ENCODE results near the gene KLHL35.

KLHL35 gene

DNA sequence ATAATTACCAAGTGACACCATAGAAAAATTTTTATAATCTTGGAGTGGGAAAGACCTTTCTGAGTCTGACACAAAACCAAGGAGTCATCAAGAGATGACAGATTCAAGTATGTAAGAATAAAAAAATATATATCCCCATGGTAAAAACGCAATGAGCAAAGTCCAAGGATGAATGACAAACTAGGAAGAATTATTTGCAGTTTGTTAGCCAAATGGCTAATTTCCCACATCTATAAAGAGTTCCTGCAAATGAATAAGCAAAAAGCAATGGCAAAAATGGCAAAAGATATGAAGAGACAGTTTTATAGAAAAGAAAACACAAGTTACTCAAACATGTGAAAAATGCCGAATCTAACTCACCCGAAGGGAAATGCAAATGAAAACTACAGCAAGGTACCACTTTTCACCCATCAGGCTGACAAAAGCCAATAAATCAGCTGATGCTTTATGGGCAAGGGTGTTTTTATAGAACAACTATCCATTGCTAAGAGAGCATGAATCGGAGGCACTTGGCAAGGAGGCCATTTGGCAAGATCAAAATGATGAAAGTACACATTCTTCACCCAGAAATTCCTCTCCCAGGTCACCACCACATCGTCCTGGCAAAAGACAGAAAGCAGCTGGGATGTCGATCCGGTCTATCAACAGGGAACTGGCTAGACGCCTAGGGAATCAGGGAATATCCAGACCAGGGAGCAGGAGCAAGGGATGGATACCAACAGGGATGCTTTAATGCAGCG is 21.1 kb upstream of the KLHL35 start:
- DNase-seq, result no peak
- Mint-ChIP-seq H3K9me3 (no peaks in the 10 kb centered on the region), H3K27ac (no peak overlapping the region), H3K4me1 (no peaks in the 10 kb centered on the region), H3K4me3 (no peak overlapping the region), H3K27me3 (no peaks in the 10 kb centered on the region)
- ATAC-seq, result no peak

DNA sequence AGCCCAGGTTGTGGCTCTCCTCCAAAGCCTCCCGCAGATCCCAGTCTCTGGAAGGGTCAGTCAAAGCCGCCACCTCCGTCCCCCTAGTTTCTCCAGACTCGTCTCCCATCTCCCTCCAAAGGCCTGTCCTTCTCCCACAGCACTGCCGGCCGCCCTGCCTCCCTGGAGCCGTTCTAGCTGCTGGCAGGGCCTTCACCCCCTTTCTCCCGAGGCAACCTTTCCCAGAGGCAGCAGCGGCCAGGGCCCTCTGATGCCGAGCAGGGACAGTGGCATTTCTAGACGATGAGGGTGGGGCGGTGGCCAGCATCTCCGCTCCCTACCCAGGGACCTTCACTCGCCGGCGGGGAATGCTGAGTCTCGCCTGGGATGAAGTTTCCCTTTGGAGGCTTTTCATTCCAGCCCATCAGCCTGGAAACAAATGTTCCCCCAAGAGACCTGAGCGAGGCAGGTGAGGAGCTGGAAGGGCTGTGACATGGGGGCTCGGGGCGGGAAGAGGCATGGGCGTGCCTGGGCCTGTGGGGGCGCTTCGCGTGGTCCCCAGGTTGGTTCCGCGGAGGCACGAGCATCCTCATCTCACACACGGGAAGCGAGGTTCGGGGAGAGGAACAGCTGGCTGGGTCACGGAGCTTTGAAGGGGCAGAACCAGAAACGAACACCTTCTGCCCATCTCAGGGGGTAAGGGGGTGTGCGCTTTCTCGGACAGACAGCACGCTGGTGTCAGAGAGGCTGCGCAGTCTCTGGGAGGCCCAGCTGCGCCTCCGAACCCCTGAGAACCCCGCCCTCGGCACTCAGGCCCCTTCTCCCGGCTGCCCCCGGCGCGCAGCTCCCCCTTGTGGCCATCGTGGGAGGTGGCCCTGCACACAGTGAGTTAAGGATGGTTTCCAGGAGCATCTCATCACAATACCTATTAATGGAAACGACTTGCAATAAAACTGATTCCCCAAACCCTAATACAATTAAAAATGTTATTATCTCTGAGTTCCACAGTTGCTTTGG is 18.1 kb upstream of the KLHL35 start:
- H3K4me3 Mint-ChIP-seq, result no peak overlapping the region
- DNase-seq (peak; percentile 33 to 34), ATAC-seq (no peak)
- H3K27me3 Mint-ChIP-seq, result no peaks in the 10 kb centered on the region
- no peaks in the 10 kb centered on the region for H3K4me1 Mint-ChIP-seq
- H3K9me3 Mint-ChIP-seq, result no peaks in the 10 kb centered on the region
- H3K27ac Mint-ChIP-seq, result no peak overlapping the region

GRCh38 chr11:75450236-75450635 is 17.2 kb upstream of the KLHL35 start:
- H3K4me3 Mint-ChIP-seq, result no peak overlapping the region
- DNase-seq, result no peak
- peaks cover 3% of the 10 kb centered on the region for H3K4me1 Mint-ChIP-seq
- no peak for ATAC-seq
- no peaks in the 10 kb centered on the region for H3K9me3 Mint-ChIP-seq
- no peaks in the 10 kb centered on the region for H3K27me3 Mint-ChIP-seq
- H3K27ac Mint-ChIP-seq, result no peak overlapping the region

DNA sequence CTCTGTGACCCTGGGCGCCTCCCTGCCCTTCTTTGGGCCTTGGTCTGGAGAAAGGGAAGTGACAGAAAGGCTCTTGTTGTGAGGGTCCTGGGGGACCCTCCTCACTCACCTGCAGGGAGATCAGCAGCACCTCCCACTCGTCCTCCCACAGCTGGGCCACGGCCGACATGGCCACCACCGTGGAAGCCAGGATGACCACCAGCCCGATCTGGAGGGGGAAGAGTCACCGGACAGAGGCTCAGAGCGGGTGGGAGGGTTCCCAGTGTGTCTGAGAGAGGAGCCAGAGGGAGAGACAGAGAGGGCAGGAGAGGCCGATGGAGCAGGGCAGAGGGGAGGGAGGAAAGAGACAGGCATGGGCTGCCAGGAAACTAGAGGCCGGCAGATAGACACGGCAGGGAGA is 16.8 kb upstream of the KLHL35 start:
- Mint-ChIP-seq H3K27ac (no peak overlapping the region), H3K4me1 (peaks cover 4% of the 10 kb centered on the region), H3K4me3 (no peak overlapping the region), H3K27me3 (no peaks in the 10 kb centered on the region), H3K9me3 (no peaks in the 10 kb centered on the region)
- ATAC-seq (no peak), DNase-seq (no peak)

DNA sequence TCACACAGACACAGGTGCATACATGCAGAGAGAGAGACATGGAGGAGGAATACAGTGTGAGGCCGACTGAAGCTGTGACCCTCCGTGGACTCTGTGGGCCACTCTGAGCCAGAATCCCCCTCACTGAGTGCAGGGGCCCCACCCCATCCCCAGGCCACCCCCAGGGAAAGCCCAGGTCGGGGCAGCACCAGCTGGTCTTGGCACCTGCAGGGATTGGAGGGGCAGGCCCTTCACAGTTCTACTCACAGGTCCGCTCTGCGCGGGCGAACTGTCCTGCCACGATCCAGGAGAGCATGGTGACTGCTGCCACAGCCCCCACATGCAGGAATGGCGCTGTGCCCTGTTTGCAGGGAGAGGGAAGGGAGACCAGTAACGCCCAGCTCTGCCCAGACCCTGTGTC is 16.3 kb upstream of the KLHL35 start:
- no peak overlapping the region for H3K4me3 Mint-ChIP-seq
- no peaks in the 10 kb centered on the region for H3K27me3 Mint-ChIP-seq
- H3K4me1 Mint-ChIP-seq, result peaks cover 4% of the 10 kb centered on the region
- no peaks in the 10 kb centered on the region for H3K9me3 Mint-ChIP-seq
- ATAC-seq (no peak), DNase-seq (no peak)
- no peak overlapping the region for H3K27ac Mint-ChIP-seq

- Mint-ChIP-seq H3K4me1 (peaks cover 4% of the 10 kb centered on the region), H3K27me3 (no peaks in the 10 kb centered on the region), H3K9me3 (no peaks in the 10 kb centered on the region), H3K4me3 (no peak overlapping the region), H3K27ac (no peak overlapping the region)
- DNase-seq, result no peak
- no peak for ATAC-seq
Measured at GRCh38 chr11:75447415-75447814, 14.4 kb upstream of the KLHL35 start.

- ATAC-seq, result peak; percentile 71
Measured at GRCh38 chr11:75445315-75445953, 12.4 kb upstream of the KLHL35 start.

DNA sequence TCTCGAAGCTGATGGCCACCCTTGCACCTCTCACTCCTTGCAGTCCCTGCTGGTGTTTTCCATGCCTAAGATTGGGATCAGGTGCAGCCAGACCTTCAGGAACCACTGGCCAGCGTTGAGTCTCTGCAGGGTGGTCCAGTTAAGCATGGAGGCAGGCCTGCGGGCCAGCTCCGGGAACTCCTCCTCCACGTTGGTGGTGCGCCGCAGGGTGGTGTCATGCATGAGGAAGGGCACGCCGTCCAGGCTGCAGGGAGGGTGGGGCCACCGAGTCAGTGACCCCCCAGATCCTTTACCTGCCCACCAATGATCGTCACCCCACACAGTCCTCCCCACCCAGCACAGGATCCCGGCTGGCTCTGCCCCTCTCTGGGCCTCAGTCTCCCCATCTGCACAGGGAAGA is 10.0 kb upstream of the KLHL35 start:
- H3K9me3 Mint-ChIP-seq, result no peaks in the 10 kb centered on the region
- H3K27ac Mint-ChIP-seq, result no peak overlapping the region
- peaks cover 4% of the 10 kb centered on the region for H3K4me1 Mint-ChIP-seq
- no peak overlapping the region for H3K4me3 Mint-ChIP-seq
- DNase-seq (no peak), ATAC-seq (no peak)
- H3K27me3 Mint-ChIP-seq, result no peaks in the 10 kb centered on the region

More at GRCh38 chr11:75445315-75445953, 12.4 kb upstream of the KLHL35 start:
- Mint-ChIP-seq H3K27ac (no peak overlapping the region), H3K4me1 (peaks cover 4% of the 10 kb centered on the region), H3K4me3 (no peak overlapping the region), H3K27me3 (no peaks in the 10 kb centered on the region), H3K9me3 (no peaks in the 10 kb centered on the region)
- peak; percentile 64 to 65 for DNase-seq

DNA sequence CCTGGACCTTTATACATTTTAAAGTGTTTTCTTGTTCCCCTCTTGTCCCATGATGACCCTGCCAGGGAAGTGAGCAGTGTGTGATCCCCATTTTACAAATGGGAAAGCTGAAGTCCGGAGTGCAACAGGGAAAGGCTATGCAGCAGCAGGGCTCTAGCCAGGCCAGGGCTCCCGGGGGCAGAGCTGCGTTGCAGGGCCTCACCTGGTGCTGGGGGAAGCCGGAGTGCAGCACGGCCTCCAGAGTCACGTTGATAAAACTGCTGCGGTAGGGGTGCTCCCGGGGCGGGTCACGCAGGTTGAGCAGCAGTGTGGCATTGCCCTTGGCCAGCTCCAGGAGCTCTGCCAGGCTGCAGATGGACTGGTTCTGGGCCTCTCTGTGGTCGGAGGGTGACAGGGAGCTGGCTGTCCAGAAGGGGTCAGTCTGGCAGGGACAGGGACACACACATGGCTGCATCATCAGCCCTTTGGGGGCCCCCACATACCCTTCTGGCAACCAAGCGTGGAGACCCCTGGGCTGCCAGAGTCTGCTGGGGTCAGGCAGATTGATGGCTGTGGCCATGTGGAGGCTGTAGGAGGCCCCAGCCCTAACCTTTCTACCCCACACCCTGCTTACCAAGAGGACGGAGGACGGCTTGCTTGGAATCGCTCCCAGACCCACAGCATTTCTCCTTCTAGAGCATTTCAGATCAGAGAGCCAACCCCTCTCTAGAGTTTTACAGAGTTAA is 9.3 kb upstream of the KLHL35 start:
- Mint-ChIP-seq H3K4me3 (no peak overlapping the region), H3K4me1 (peaks cover 4% of the 10 kb centered on the region), H3K27ac (no peak overlapping the region), H3K27me3 (no peaks in the 10 kb centered on the region), H3K9me3 (no peaks in the 10 kb centered on the region)
- DNase-seq (no peak), ATAC-seq (no peak)

DNA sequence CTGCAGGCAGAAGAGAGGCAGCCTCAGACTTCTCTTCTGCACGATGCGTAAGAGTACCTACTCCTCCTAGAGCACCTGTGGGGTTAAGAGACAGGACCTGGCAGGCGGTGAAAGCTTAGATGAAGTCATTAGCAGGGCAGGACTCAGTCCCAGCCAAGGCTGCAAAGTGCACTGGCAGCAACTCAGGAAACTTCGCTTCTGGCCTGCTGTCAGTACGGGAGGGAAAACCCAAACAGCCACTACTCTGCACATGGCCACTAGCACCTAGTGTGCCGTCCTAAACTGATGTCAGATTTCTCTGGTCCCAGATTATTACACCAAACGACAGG is 8.8 kb upstream of the KLHL35 start:
- H3K27me3 Mint-ChIP-seq, result no peaks in the 10 kb centered on the region
- H3K9me3 Mint-ChIP-seq, result no peaks in the 10 kb centered on the region
- H3K4me1 Mint-ChIP-seq, result peaks cover 4% of the 10 kb centered on the region
- H3K27ac Mint-ChIP-seq, result no peak overlapping the region
- H3K4me3 Mint-ChIP-seq, result no peak overlapping the region
- ATAC-seq (no peak), DNase-seq (no peak)

- DNase-seq (no peak), ATAC-seq (no peak)
- H3K27me3 Mint-ChIP-seq, result no peaks in the 10 kb centered on the region
- H3K4me3 Mint-ChIP-seq, result no peak overlapping the region
- H3K9me3 Mint-ChIP-seq, result no peaks in the 10 kb centered on the region
- peaks cover 4% of the 10 kb centered on the region for H3K4me1 Mint-ChIP-seq
- no peak overlapping the region for H3K27ac Mint-ChIP-seq
Measured at GRCh38 chr11:75440960-75441803, 8.2 kb upstream of the KLHL35 start.

- Mint-ChIP-seq H3K9me3 (no peaks in the 10 kb centered on the region), H3K27ac (no peak overlapping the region), H3K4me3 (no peak overlapping the region), H3K27me3 (peaks cover 2% of the 10 kb centered on the region), H3K4me1 (no peaks in the 10 kb centered on the region)
- DNase-seq (no peak), ATAC-seq (no peak)
Measured at GRCh38 chr11:75439495-75440120, 6.6 kb upstream of the KLHL35 start.

- H3K4me1 Mint-ChIP-seq, result no peaks in the 10 kb centered on the region
- no peak for DNase-seq
- H3K4me3 Mint-ChIP-seq, result no peak overlapping the region
- H3K27me3 Mint-ChIP-seq, result peaks cover 8% of the 10 kb centered on the region
- H3K27ac Mint-ChIP-seq, result peak overlapping the region in 1 of 2 donors; percentile 48
- ATAC-seq, result no peak
- H3K9me3 Mint-ChIP-seq, result no peaks in the 10 kb centered on the region
Measured at GRCh38 chr11:75439026-75439425, 6.0 kb upstream of the KLHL35 start.

DNA sequence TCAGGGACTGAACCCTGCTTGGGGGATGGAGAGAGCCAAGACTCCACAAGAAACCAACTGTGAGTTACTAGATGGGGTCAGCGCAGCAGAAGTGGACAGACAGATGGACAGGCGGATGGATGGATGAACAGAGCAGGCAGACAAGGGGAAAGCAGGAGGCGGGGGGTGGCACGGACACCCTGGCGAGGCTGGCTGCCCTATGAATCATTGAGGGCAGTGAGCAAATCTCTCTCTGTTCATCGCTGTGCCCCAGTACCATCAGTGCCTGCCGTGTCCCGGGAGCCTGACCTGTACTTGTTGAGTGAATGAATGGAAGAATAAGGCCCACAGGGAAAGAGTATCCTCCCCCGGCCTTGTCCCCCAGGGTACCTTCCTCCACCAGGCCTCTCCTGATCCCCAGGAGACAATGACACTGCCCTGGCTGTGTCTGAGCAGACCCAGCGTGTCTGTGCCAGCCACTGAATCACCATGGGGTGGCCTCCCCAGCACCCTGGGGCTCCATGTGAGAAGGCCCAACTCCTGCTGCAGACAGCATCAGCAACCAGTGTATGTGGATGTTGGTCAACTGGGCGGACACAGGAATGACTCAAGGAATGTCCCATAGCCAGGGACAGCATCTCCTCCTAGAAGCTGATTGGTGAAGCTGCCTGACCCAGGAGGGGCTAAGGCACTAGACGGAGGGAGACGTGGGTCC is 5.1 kb upstream of the KLHL35 start:
- no peaks in the 10 kb centered on the region for H3K4me1 Mint-ChIP-seq
- no peak for DNase-seq
- H3K27me3 Mint-ChIP-seq, result peaks cover 17% of the 10 kb centered on the region
- no peaks in the 10 kb centered on the region for H3K9me3 Mint-ChIP-seq
- no peak for ATAC-seq
- H3K4me3 Mint-ChIP-seq, result no peak overlapping the region
- no peak overlapping the region for H3K27ac Mint-ChIP-seq
